ENCODE measurements around the gene CTNND2.

- TF ChIP-seq CTCF (IDR thresholded peaks at IDR 0.05): no peak
- TF ChIP-seq POLR2A (IDR thresholded peaks at IDR 0.05; ENCODE audit: low read depth): no peak
These were observed 968.7 kb downstream of the CTNND2 start for GRCh38 chr5:10935536-10935935.

Data from esophagus muscularis mucosa (tissue), 3 donors.